SH-SY5Y (cell line): ENCODE measurements around the gene AHRR.

Source experiments
- GATA2 ChIP-seq: IDR thresholded peaks from 2 replicates; pipeline ENCODE4 v1.6.1; 2011; ENCODE audit warnings: mild to moderate bottlenecking, low read depth, low read length
- GATA3 ChIP-seq: IDR thresholded peaks from 2 replicates; pipeline ENCODE4 v1.6.1; 2011; ENCODE audit warnings: low read depth, mild to moderate bottlenecking, low read length, moderate library complexity

DNA sequence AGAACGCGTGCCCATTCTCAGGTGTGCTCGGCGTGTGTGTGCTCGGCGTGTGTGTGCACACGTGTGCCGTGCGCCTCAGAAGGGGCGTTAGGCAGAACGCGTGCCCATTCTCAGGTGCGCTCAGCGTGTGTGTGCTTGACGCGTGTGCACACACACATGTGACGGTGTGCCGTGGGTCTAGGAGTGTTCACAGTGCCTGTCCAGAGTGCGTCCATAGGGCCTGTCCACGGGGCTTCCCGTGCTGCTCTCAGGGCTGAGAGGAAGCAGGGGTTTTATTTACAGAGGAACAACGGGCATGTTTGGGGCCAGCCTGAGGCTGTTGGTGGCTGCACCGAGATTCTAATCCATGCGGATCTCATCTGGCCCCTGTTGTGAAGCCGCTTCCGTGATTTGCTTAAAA, 14.2 kb upstream of the AHRR start:
- TF ChIP-seq GATA2 (no peak), GATA3 (no peak)
